C1 segment of cervical spinal cord (tissue), 14 donors: ENCODE data around the gene AP2B1.

Experiments
- DNase-seq, 14 donors: peaks; one replicate each; lab custom pipeline; 2025; lab: John Stamatoyannopoulos, UW

AP2B1 gene

GRCh38 chr17:35728551-35728950, 141.4 kb downstream of the AP2B1 start:
- DNase-seq, result no peak

DNA sequence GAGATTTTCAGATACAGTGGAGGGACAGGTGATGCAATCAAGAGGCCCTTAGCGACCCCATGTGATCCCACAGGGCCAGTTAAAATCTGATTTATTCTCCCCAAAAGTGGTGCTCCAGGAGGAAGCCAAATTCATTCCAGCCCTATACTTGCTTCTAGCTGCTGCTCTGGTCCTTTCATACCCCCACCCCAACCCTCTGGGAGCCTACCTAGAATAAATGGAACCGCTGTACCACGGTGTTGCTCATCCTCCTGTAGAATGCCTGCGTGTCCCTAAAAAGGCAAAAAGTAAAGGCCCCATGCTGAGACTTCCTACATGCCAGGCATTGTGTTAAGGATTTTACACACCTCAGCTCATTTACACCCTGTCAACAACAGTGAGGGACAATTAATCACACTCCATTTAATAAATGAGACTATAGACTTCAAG, 142.3 kb downstream of the AP2B1 start:
- DNase-seq, result no peak

GRCh38 chr17:35730400-35731005, 143.4 kb downstream of the AP2B1 start:
- DNase-seq, result no peak

- DNase-seq, result peak in 9 of 14 donors; percentile 5 to 59 (median 23)
Measured at GRCh38 chr17:35731239-35731916, 144.3 kb downstream of the AP2B1 start, which contains the start of gene RASL10B. Gene RASL10B (plus strand): TSS chr17:35731639. CDS start chr17:35735185, 3,546 bp downstream.

- no peak for DNase-seq
Measured at GRCh38 chr17:35731917-35732805, 145.0 kb downstream of the AP2B1 start.

DNA sequence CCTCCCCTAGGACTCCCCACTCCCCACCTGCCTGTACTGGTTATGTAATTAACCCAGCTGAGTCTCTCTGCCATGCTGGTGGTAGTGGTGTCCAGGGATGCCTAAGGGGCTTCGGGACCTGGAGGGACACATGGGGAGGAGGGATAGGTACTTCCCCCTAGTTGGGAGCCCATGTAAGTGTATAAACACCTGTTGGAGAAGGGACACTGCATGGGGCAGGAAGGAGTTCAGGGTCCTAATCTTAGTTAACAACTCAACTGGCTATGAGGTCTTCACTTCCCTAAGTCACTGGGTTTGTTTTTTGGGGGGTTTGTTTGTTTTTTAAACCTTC, 145.6 kb downstream of the AP2B1 start:
- no peak for DNase-seq

DNA sequence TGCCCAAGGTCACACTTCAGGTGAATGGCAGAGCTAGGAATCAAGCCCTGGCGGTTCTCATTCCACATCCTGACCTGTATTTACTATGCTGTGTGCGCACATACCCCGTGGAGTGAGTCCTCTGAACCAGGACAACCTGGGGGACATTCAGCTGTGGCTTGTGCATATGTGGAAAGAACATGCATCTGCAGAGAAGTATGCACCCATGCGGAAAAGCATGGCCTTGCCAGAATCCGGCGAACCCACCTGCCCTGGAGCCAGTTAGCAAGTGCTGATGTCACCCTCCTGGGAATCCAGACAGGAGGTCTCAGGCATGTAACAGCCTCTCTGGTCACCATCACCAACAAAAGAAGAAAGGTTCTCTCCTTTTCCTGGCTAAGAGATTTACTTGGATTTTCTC, 146.2 kb downstream of the AP2B1 start:
- no peak for DNase-seq

DNA sequence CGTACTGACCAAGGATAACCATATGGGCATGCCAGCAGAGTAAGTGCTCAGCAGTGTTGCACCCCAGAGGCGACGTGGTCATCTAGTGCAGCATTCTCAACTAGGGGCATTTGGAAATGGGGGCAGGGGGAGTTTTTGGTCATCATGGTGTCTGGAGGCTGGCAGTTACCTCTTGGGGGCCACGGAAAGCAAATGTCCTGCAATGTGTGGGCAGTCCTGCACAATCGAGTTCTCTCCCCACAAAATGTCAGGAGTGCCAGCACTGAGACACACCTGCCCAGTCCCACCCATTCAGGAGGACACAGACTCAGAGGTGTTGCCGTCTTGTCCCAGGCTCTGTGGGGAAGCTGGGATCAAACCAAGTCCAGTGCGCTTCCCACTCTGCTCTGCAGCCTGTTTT, 147.3 kb downstream of the AP2B1 start:
- no peak for DNase-seq

GRCh38 chr17:35735036-35735805, 148.1 kb downstream of the AP2B1 start:
- DNase-seq, result no peak

- DNase-seq, result no peak
Measured at GRCh38 chr17:35736236-35736635, 149.1 kb downstream of the AP2B1 start.

DNA sequence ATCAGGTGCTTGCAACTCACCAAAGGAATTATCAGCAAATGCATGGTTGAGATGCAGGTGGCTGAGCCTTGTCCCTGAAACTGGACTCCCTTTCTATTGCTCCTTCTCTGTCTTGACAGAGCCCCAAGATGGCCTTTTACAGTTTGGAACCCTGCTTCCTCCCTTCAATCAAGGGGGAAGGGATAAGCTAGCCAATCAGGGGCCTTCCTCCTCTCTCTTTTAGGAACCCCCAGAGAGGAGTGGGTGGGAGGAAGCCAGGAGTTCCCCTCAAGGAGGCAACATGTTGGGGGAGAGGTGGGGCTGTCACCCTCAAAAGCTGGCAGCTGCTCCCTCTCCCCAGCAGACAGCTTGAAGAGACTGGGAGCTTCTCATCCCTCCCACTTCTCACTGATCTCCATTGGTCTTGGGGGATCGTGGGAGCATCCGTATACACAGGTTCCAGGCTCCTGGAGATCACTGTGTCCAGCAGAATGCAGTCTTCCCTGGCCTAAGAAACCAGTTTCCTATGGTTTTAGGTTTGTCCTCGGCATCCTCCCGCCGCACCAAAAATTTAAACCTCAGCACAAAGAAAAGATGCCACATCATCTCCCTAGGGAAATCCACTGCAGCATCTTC, 151.5 kb downstream of the AP2B1 start:
- no peak for DNase-seq

GRCh38 chr17:35740216-35740615, 153.1 kb downstream of the AP2B1 start:
- no peak for DNase-seq

- no peak for DNase-seq
Measured at GRCh38 chr17:35740997-35741931, 154.1 kb downstream of the AP2B1 start.

DNA sequence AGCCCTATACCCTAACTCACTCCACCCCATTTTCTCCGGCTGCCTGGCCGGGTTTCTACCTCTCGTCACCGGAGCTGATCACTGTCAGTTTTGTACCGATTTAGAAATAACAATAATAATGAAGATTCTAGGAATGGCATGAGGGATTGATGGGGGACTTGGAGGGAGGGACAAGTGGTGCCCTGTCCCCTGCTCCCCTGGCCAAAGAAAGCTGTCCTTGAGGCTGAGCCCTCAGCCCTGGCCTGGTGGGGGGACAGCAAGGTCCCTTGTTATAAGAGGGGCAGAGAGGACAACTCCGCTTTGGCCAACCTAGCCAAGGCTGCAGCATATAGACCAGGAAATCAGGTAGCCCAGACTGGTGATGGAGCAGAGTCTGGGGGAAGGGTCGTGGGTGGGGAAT, 155.4 kb downstream of the AP2B1 start:
- no peak for DNase-seq

DNA sequence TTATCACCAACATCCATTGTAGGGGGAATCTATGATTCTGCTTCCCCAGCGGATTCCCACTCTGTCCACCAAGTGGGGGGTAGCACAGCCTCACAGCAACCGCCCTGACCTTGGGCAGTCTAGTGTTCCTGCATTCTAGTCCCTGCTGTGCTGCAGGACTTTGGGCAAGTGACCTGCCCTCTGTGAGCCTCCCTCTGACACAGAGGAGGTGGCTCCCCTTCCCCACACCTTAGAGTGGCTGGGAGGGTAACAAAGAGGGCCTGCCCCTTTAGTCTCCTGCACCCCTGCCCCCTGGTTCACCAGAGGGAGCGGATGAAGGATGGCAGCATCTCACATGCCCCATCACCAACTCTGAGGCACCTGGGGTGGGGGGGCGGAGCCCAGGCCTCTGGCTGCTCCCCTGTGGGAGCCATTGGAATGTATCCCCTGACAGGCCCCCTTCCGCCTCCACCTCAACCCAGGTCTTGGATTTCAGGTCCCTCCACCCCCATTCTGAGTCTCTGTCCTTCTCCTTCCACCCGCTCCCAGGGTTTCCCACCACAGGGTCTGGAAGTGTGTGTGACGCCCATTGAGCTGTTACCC, 155.9 kb downstream of the AP2B1 start:
- DNase-seq, result no peak

DNA sequence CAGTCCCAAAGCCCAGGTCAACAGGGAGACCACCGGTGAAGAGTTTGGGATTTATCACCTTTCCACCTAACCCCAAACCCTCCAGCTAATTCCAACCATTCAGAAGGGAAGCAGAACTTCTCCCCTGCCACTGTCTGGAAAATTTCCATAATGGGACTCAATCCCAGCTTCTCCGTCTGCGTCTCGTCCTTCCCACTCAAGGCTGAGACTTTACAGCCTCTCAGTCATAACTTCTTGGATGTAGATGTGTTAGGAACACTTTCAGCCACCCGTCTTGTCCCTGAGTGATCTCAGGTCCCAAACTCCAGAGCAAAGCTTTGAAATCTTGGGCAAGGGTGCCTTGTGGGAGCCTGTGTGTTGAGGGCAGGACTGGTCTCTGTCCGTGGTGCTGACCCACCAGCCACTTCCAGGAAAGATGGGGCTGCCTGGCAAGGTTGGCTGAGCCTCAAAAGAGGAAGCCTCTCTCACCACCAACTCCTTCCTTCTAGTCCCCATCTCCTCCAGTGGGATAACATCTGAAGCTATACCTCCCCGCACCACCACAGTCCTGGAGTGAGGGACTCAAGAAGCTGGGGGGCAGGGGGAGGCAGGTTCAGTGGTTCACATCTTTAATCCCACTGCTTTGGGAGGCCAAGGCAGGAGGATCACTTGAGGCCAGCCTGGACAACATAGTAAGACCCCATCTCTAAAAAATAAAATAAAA, 156.7 kb downstream of the AP2B1 start:
- DNase-seq, result peak in 1 of 14 donors; percentile 11

GRCh38 chr17:35744830-35745229, 157.7 kb downstream of the AP2B1 start:
- DNase-seq, result no peak

GRCh38 chr17:35745246-35745645, 158.1 kb downstream of the AP2B1 start:
- DNase-seq, result no peak

GRCh38 chr17:35745749-35746320, 158.7 kb downstream of the AP2B1 start:
- no peak for DNase-seq
